Neutrophil (primary cell): ENCODE results near the gene PAK1.

ENCODE experiments used
- H3K27ac ChIP-seq: fragments of 200-600 bp; sonication (generic); 2 replicates; pipeline ENCODE4 v1.5.1; 2016; ENCODE audit warnings: mild to moderate bottlenecking, moderate library complexity
- H3K27me3 ChIP-seq: fragments of 200-600 bp; sonication (generic); 2 replicates; pipeline ENCODE4 v1.6.0; 2016; ENCODE audit warnings: mild to moderate bottlenecking
- H3K36me3 ChIP-seq: fragments of 200-600 bp; sonication (generic); 2 replicates; pipeline ENCODE4 v1.5.1; 2017
- H3K4me1 ChIP-seq, 2 experiments: fragments of 200-600 bp in 1 of 2; sonication (generic) in 1 of 2; 1 replicate in 1 of 2; 2 replicates in 1 of 2; pipeline versions ENCODE4 v1.5.1 to v1.6.1; 2013 to 2016; ENCODE audit warnings: low read depth in 1 of 2, low read length in 1 of 2, mild to moderate bottlenecking in 1 of 2, moderate library complexity in 1 of 2; ENCODE audit not compliant: control insufficient read depth in 1 of 2, insufficient read depth in 1 of 2
- H3K4me3 ChIP-seq, 2 experiments: fragments of 200-600 bp in 1 of 2; sonication (generic) in 1 of 2; 1 replicate in 1 of 2; 2 replicates in 1 of 2; pipeline ENCODE4 v1.5.1; 2013 to 2016; ENCODE audit warnings: low read depth in 1 of 2, low read length in 1 of 2, mild to moderate bottlenecking in 1 of 2, moderate library complexity in 1 of 2
- H3K9me3 ChIP-seq: fragments of 200-600 bp; sonication (generic); 2 replicates; pipeline ENCODE4 v1.5.1; 2016
- TF ChIP-seq, protein P1 (sequence below): fragments of 200-600 bp; sonication (generic); IDR thresholded peaks from 2 replicates; pipeline ENCODE4 v1.5.1; 2016; ENCODE audit warnings: antibody characterized with exemption

PAK1 gene

DNA sequence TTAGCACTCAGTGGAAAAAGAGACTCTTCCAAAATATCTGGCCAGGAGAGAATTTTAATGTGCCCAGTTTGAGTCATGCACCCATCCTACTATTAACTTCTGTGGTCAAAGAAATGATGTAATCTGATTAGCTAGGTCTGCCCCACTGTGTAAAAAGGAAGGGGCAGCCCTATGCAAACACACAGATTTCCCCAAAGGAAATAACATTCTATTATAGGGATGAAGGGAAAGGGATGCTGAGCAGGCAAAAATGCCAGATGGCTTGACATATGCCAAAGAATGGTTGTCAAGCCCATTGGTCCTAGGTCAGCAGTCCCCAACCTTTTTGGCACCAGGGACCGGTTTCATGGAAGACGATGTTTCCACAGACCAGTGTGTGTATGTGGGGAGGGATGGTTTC, 43.3 kb upstream of the PAK1 start:
- H3K36me3 ChIP-seq: no peaks in the 10 kb centered on the region
- H3K4me1 ChIP-seq: peaks cover 9 to 11% of the 10 kb centered on the region in 2 experiments
- no peak overlapping the region for H3K4me3 ChIP-seq
- no peak overlapping the region for H3K27ac ChIP-seq
- TF ChIP-seq, protein P1, sequence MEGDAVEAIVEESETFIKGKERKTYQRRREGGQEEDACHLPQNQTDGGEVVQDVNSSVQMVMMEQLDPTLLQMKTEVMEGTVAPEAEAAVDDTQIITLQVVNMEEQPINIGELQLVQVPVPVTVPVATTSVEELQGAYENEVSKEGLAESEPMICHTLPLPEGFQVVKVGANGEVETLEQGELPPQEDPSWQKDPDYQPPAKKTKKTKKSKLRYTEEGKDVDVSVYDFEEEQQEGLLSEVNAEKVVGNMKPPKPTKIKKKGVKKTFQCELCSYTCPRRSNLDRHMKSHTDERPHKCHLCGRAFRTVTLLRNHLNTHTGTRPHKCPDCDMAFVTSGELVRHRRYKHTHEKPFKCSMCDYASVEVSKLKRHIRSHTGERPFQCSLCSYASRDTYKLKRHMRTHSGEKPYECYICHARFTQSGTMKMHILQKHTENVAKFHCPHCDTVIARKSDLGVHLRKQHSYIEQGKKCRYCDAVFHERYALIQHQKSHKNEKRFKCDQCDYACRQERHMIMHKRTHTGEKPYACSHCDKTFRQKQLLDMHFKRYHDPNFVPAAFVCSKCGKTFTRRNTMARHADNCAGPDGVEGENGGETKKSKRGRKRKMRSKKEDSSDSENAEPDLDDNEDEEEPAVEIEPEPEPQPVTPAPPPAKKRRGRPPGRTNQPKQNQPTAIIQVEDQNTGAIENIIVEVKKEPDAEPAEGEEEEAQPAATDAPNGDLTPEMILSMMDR: no peak
- H3K9me3 ChIP-seq: no peaks in the 10 kb centered on the region
- no peaks in the 10 kb centered on the region for H3K27me3 ChIP-seq

DNA sequence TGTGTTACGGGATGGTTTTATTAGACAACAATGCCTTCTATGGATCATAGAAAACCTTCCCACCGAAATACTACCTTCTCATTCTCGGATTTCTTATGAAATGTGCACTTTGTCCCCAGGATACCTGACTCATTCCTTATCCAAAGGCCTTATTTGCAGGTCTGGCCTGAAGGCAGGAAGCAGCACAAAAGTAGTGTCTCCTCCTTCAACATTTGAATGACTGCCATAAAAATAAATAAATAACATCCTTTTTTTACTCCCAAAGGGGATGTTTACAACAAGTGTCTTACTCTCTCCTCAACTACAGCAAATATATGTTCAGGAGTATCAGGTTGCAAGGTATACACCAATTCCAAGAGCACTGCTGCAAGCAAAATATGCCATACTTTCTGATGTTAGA, 41.6 kb upstream of the PAK1 start:
- Histone ChIP-seq H3K36me3 (no peaks in the 10 kb centered on the region), H3K27me3 (no peaks in the 10 kb centered on the region), H3K27ac (no peak overlapping the region), H3K9me3 (no peaks in the 10 kb centered on the region), H3K4me1 (peaks cover 24 to 27% of the 10 kb centered on the region in 2 experiments), H3K4me3 (no peak overlapping the region)
- TF ChIP-seq, protein P1: no peak

DNA sequence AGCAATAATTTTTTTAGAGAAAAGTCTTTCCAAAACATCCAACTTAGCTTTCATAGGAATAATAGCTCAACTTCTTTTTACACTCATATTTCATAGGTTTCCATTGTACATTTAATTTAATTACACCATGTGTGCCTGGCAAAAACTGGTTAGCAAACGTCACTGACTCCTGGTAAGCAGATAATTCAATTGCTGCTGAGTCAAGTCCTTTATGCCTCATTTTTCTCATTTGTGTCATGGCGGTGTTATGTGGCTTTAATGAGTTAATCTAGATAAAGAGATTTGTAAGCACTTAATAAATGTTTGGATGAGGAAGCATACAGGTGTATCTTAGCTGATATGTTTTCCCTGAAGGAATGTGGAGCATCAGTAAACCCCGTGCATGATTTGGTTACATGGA, 41.2 kb upstream of the PAK1 start:
- H3K27me3 ChIP-seq: no peaks in the 10 kb centered on the region
- H3K4me3 ChIP-seq: no peak overlapping the region
- H3K9me3 ChIP-seq: no peaks in the 10 kb centered on the region
- no peak overlapping the region for H3K27ac ChIP-seq
- H3K4me1 ChIP-seq: peaks cover 24 to 31% of the 10 kb centered on the region in 2 experiments
- TF ChIP-seq, protein P1: no peak
- no peaks in the 10 kb centered on the region for H3K36me3 ChIP-seq

DNA sequence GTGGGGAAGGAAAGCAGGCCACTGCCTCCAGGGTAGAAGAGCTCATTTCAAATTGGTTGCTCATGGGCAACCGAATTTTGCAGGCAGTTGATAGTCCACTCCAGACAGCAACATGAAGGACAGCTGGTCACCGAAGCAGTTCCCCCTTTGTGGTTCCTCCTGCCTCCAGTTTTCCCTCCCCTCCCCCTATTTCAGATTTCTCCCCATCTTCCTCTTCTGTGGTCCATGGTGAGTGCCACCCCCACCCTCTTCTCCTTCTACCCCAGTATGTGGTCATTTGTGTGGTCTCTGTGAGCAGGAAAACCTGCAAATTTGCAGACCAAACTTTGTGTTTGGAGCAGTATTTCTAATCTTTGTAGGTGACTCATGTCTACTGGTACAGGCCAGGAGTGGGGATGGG, 38.2 kb upstream of the PAK1 start:
- Histone ChIP-seq H3K27me3 (no peaks in the 10 kb centered on the region), H3K9me3 (no peaks in the 10 kb centered on the region), H3K4me3 (peak overlapping the region; percentile 13 to 51), H3K27ac (peak overlapping the region; percentile 87), H3K4me1 (peaks cover 24 to 31% of the 10 kb centered on the region in 2 experiments), H3K36me3 (no peaks in the 10 kb centered on the region)
- TF ChIP-seq, protein P1: no peak

DNA sequence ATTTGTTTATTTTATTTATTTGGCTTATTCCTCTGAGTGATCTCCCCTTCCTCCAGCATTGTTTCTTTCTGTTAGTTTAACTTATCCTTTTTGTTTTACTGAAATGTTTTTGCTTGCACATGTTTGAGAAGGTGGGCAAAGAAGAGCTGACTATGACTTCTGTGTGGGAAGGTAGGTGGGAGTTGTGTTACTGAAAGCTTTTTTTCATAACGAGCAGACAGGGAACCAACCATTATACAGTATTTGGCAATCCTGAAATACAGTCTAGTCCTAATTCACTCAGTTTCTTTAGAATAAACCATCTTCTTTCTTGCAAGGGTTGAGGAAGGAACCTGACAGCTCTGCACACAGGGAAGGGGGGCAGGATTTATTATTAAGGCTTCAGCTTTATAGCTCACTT, 37.0 kb upstream of the PAK1 start:
- no peaks in the 10 kb centered on the region for H3K9me3 ChIP-seq
- peak overlapping the region; percentile 87 for H3K27ac ChIP-seq
- no peak overlapping the region for H3K4me3 ChIP-seq
- H3K4me1 ChIP-seq: peaks cover 24 to 31% of the 10 kb centered on the region in 2 experiments
- no peaks in the 10 kb centered on the region for H3K27me3 ChIP-seq
- H3K36me3 ChIP-seq: no peaks in the 10 kb centered on the region
- TF ChIP-seq, protein P1: no peak

DNA sequence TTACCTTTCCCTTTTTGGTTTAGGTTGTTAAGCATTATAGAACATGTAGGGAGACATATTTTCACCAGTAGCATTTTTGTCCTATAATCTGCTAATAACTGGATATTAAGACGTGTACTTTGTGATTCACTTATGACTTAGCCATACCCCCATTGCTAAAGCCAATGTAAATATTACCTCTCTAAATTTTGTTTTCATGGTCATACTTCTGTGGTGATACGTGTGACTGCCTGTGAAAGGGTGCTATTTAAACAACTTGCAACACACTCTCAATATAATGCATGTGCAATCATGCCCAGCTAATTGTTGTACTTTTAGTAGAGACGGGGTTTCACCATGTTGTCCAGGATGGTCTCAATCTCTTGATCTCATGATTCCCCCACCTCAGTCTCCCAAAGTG, 36.2 kb upstream of the PAK1 start:
- H3K9me3 ChIP-seq: no peaks in the 10 kb centered on the region
- H3K27ac ChIP-seq: no peak overlapping the region
- peaks cover 24 to 31% of the 10 kb centered on the region in 2 experiments for H3K4me1 ChIP-seq
- H3K27me3 ChIP-seq: no peaks in the 10 kb centered on the region
- TF ChIP-seq, protein P1: no peak
- H3K4me3 ChIP-seq: no peak overlapping the region
- no peaks in the 10 kb centered on the region for H3K36me3 ChIP-seq
